NCI-H1092 treated with DMSO at 0.1 percent for 48 hours (cell line): Measurements from ENCODE around the gene FBXO34.

Source experiments
- DNase-seq: peaks from one replicate; lab custom pipeline; 2025; lab: John Stamatoyannopoulos, UW

The FBXO34 gene

DNA sequence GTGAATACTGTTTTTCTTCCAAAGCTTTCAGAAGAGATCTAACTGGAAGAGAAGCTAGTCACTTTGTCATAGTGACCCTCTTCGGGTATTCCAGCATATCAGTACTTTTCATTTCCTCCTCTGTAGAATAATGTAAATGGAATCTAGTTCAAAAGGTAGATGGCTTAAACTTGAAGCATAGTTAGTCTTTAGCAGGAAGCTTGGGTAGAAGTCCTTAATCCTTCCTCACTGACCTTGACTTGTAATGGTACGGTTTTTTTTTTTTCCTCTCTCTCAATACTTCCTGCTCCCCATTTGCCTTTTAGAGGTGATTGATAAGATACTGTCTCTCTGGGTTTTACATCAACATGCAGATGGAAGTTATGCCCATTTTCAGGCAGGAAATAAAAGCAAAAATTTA lies 1.7 kb downstream of the FBXO34 start:
- no peak for DNase-seq

GRCh38 chr14:55274146-55274545 lies 2.9 kb downstream of the FBXO34 start:
- no peak for DNase-seq

- DNase-seq: no peak
Measured at GRCh38 chr14:55274751-55275150, 3.5 kb downstream of the FBXO34 start.

GRCh38 chr14:55276736-55277135 lies 5.5 kb downstream of the FBXO34 start:
- no peak for DNase-seq

DNA sequence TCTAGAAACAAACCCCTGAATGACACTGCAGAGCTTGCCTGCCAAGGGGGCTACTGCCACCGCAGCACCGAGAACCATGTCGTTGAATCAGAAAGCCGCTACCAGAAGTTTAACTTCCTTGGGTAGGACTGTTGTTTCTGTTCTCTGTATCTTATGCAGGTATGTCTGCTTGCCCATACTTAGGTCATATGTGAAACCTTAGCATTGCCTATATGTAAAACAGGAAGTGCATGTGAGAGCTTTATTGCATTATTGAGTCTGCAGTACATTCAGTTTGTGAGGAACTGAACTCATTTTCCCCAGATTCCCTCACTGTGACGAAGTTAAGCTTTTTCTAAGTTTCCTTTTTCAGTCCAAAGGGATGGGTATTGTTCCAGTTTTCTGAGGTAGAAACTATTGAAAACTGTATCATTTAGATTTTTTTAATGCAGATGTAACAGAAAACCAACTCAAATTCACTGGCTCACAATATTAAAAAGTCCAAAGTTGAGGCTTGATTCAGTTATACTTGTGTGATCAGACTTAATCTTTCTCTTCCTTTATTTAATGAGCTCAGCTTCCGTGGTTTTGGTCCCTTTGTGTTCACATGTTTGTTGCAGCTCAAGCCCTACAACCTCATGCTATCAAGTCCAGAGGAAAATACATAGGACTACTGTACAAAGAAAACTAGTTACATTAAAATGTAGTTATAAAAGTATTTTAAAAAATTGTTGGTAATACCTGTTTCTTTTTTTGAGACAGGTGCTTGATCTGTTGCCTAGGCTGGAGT lies 6.9 kb downstream of the FBXO34 start:
- no peak for DNase-seq

GRCh38 chr14:55279384-55279783 lies 8.2 kb downstream of the FBXO34 start:
- no peak for DNase-seq

DNA sequence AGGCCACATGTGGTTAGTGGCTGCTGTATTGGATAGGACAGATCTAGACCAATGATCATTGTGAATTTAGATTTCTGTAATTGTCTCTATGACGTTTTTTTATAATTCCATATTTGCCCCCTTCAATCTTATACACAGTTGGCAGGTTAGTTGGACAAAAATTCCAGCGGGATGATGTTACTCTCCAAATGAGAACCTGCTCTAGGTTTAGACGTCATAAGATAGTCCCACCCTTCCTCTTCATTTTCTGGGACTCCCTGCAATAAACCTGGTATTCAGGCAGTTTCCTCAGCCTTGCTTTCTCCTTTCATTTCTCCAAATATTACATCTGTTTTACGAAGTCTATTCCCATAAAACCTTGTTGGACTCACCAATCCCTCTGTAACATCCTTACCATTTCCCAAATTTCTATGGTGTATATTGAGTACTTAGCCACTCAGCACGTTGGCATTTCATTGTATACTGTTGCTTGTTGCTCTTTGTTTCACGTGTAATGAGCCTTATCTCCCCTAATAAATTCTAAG lies 10.2 kb downstream of the FBXO34 start:
- DNase-seq: no peak

DNA sequence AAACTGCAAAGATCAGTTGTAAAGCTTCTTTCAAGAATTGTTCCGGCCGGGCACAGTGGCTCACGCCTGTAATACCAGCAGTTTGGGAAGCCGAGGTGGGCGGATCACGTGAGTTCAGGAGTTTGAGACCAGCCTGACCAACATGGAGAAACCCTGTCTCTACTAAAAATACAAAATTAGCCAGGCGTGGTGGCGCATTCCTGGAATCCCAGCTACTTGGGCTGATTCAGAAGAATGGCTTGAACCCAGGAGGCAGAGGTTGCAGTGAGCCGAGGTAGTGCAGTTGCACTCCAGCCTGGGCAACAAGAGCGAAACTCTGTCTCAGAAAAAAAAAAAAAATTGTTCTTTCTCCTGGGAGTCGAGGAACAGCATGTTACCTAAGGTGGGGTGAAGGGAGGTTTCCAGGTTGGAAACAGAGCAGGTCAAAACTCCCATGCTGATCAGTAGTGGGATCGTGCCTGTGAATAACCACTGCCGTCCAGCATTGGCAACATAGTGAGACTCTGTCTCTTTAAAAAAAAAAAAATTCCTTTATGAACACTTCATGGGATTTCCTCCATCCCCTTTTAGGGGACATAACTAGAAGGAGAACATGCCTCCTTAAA lies 13.9 kb downstream of the FBXO34 start:
- no peak for DNase-seq

GRCh38 chr14:55288439-55288838 lies 17.2 kb downstream of the FBXO34 start:
- DNase-seq: no peak

DNA sequence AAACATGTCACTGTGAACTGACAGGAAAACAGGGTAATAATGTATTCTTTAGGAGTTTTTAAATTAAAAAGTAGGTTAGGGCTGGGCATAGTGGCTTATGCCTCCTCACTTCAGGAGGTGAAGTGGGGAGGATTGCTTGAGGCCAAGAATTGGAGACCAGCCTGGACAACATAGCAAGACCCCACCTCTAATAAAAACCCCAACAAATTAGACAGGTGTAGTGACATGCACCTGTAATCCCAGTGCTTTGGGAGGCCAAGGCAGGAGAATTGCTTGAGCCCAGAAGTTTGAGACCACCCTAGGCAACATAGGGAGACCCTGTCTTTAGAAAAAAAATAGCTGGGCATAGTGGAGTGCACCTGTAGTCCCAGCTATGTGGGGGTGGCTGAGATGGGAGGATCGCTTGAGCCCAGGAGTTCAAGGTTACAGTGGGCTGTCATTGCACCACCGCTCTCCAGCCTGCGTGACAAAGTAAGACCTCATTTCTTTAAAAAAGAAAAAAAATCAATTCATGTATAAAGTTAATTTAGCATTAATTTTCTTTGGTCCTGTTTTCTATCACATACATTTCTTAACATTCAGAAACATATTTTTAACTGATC lies 20.4 kb downstream of the FBXO34 start:
- no peak for DNase-seq

- DNase-seq: no peak
Measured at GRCh38 chr14:55294603-55295002, 23.4 kb downstream of the FBXO34 start.

- DNase-seq: no peak
Measured at GRCh38 chr14:55297611-55298499, 26.6 kb downstream of the FBXO34 start.

GRCh38 chr14:55298500-55298822 lies 27.2 kb downstream of the FBXO34 start:
- DNase-seq: no peak

GRCh38 chr14:55301437-55302121 lies 30.4 kb downstream of the FBXO34 start:
- DNase-seq: no peak

- DNase-seq: no peak
Measured at GRCh38 chr14:55302367-55303124, 31.3 kb downstream of the FBXO34 start.

GRCh38 chr14:55303125-55303499 lies 31.9 kb downstream of the FBXO34 start:
- DNase-seq: no peak

GRCh38 chr14:55303691-55304145 lies 32.5 kb downstream of the FBXO34 start:
- DNase-seq: no peak

GRCh38 chr14:55306938-55307589 lies 35.8 kb downstream of the FBXO34 start:
- DNase-seq: no peak

- DNase-seq: no peak
Measured at GRCh38 chr14:55309154-55309553, 37.9 kb downstream of the FBXO34 start.

GRCh38 chr14:55309761-55310365 lies 38.6 kb downstream of the FBXO34 start:
- DNase-seq: no peak
